ENCODE data around the gene FYN.
A peak's percentile ranks its signal among the peaks of the same experiment; 100 is the strongest.

FYN gene

DNA sequence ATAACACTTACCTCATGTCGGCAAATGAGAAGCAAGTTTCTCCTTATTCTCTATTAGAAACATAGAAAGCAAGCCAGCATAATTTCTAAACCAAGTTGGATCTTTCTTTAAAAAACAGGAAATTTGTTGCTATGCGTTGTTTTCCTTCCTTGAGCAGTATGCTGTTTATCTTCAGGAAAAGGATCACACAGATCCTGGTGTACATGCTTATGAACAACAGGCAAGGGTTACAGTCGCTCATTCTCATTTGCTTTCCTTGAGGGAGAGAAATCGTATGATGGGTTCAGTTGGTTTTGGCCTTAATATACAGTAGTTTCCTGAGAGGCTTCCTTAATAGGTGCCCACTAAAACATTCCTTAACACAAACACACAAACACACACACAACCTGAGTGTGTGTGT lies 118.8 kb downstream of the FYN start:
- Histone ChIP-seq H3K27me3 (ENCODE audit: control insufficient read depth, insufficient read depth, low read length) (no peaks in the 10 kb centered on the region), H3K4me3 (ENCODE audit: low read depth, low read length) (no peak overlapping the region), H3K9me3 (ENCODE audit: control insufficient read depth, insufficient read depth, low read depth, low read length) (no peaks in the 10 kb centered on the region), H3K36me3 (ENCODE audit: control insufficient read depth, insufficient read depth, low read length) (no peaks in the 10 kb centered on the region), H3K9ac (ENCODE audit: low read length) (no peak overlapping the region), H3K4me1 (ENCODE audit: control insufficient read depth, insufficient read depth, low read length) (peaks cover 28% of the 10 kb centered on the region), H3K27ac (ENCODE audit: low read depth, low read length) (no peak overlapping the region)

- Histone ChIP-seq H3K4me1 (ENCODE audit: control insufficient read depth, insufficient read depth, low read length) (peaks cover 22% of the 10 kb centered on the region), H3K9me3 (ENCODE audit: control insufficient read depth, insufficient read depth, low read depth, low read length) (no peaks in the 10 kb centered on the region)
These were observed 119.7 kb downstream of the FYN start for GRCh38 chr6:111753573-111753972.

DNA sequence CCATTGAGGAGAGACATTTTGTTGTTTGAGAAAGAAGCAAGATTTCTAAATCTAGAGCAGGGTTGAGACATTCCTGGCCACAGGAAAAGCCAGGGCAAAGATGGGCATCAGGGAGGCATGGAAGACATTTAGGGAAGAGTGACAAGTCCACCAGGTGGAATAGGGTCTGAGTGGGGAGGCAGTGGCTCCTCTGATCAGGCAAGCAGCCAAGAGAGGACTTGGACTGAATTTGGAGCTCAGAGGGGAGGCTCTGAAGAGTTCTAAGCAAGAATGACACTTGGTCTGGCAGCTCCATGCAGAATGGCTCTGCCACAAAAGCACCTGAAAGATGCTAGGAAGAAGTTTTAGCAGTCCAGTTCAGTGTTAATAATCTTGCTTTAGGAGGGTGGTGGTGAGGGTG lies 120.8 kb downstream of the FYN start:
- no peak overlapping the region for H3K4me3 ChIP-seq (ENCODE audit: low read depth, low read length)
- H3K36me3 ChIP-seq (ENCODE audit: control insufficient read depth, insufficient read depth, low read length) = no peaks in the 10 kb centered on the region
- H3K9me3 ChIP-seq (ENCODE audit: control insufficient read depth, insufficient read depth, low read depth, low read length) = no peaks in the 10 kb centered on the region
- peaks cover 25% of the 10 kb centered on the region for H3K4me1 ChIP-seq (ENCODE audit: control insufficient read depth, insufficient read depth, low read length)
- H3K27me3 ChIP-seq (ENCODE audit: control insufficient read depth, insufficient read depth, low read length) = no peaks in the 10 kb centered on the region
- H3K9ac ChIP-seq (ENCODE audit: low read length) = no peak overlapping the region
- no peak overlapping the region for H3K27ac ChIP-seq (ENCODE audit: low read depth, low read length)

More at GRCh38 chr6:111753573-111753972, 119.7 kb downstream of the FYN start:
- Histone ChIP-seq H3K36me3 (ENCODE audit: control insufficient read depth, insufficient read depth, low read length) (no peaks in the 10 kb centered on the region), H3K27ac (ENCODE audit: low read depth, low read length) (no peak overlapping the region), H3K9ac (ENCODE audit: low read length) (no peak overlapping the region), H3K4me3 (ENCODE audit: low read depth, low read length) (no peak overlapping the region), H3K27me3 (ENCODE audit: control insufficient read depth, insufficient read depth, low read length) (no peaks in the 10 kb centered on the region)

DNA sequence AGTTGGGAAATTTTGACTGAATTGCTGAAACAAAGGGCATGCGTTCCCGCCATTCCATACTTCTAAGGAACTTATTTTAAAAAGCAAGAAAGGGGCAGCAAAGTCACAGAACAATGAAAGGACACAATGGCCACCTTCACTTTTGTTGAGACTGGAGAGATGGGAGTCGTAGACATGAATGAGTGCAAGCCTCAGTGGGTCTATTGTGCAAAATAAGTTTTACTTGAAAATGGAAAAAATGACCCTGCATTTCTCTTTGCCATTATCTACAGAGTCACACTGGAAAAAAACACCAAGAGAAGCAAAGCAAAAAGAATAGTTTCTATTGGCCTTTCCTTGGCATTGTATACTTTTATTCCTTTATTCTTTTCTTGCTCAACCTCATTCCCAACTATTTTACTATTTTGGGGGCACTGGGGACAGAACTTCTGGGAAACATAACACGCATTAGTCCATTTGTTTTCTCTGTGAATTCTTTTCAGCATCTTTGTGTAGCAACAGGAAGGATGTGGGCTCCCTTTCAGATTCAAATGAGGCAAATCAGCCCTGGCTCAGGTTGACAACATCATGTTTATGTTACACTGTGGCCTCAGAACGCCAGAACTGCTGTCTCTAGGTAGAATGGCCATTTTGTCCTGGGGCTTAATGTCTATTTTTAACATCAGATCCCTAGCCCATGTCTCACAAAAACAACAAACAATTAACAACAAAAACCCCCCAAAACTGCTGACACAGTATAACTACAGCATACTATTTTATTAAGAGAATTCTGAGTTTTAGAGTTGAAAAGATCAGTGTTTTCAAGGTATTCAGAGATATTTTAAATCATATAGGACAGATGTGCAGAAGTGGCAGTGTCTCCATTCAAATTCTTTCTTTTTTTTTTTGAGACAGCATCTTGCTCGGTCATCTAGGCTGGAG lies 122.2 kb downstream of the FYN start:
- H3K9me3 ChIP-seq (ENCODE audit: control insufficient read depth, insufficient read depth, low read depth, low read length) = no peaks in the 10 kb centered on the region
- peaks cover 27% of the 10 kb centered on the region for H3K4me1 ChIP-seq (ENCODE audit: control insufficient read depth, insufficient read depth, low read length)
- no peaks in the 10 kb centered on the region for H3K36me3 ChIP-seq (ENCODE audit: control insufficient read depth, insufficient read depth, low read length)
- H3K9ac ChIP-seq (ENCODE audit: low read length) = no peak overlapping the region
- peak overlapping the region; percentile 67 for H3K27ac ChIP-seq (ENCODE audit: low read depth, low read length)
- H3K4me3 ChIP-seq (ENCODE audit: low read depth, low read length) = no peak overlapping the region
- no peaks in the 10 kb centered on the region for H3K27me3 ChIP-seq (ENCODE audit: control insufficient read depth, insufficient read depth, low read length)

- no peak overlapping the region for H3K4me3 ChIP-seq (ENCODE audit: low read depth, low read length)
- no peaks in the 10 kb centered on the region for H3K9me3 ChIP-seq (ENCODE audit: control insufficient read depth, insufficient read depth, low read depth, low read length)
- no peaks in the 10 kb centered on the region for H3K36me3 ChIP-seq (ENCODE audit: control insufficient read depth, insufficient read depth, low read length)
- H3K27me3 ChIP-seq (ENCODE audit: control insufficient read depth, insufficient read depth, low read length) = no peaks in the 10 kb centered on the region
- peaks cover 31% of the 10 kb centered on the region for H3K4me1 ChIP-seq (ENCODE audit: control insufficient read depth, insufficient read depth, low read length)
- no peak overlapping the region for H3K9ac ChIP-seq (ENCODE audit: low read length)
- peak overlapping the region; percentile 67; the same call in 1 of the 2 replicates for H3K27ac ChIP-seq (ENCODE audit: low read depth, low read length)
These were observed 123.1 kb downstream of the FYN start for GRCh38 chr6:111750153-111750552.

- Histone ChIP-seq H3K4me3 (ENCODE audit: low read depth, low read length) (no peak overlapping the region), H3K27me3 (ENCODE audit: control insufficient read depth, insufficient read depth, low read length) (no peaks in the 10 kb centered on the region), H3K27ac (ENCODE audit: low read depth, low read length) (no peak overlapping the region), H3K36me3 (ENCODE audit: control insufficient read depth, insufficient read depth, low read length) (no peaks in the 10 kb centered on the region), H3K4me1 (ENCODE audit: control insufficient read depth, insufficient read depth, low read length) (peaks cover 33% of the 10 kb centered on the region), H3K9me3 (ENCODE audit: control insufficient read depth, insufficient read depth, low read depth, low read length) (no peaks in the 10 kb centered on the region), H3K9ac (ENCODE audit: low read length) (no peak overlapping the region)
These were observed 125.0 kb downstream of the FYN start for GRCh38 chr6:111748231-111748647.

GRCh38 chr6:111747829-111748228 lies 125.4 kb downstream of the FYN start:
- Histone ChIP-seq H3K9me3 (ENCODE audit: control insufficient read depth, insufficient read depth, low read depth, low read length) (no peaks in the 10 kb centered on the region), H3K36me3 (ENCODE audit: control insufficient read depth, insufficient read depth, low read length) (no peaks in the 10 kb centered on the region), H3K4me3 (ENCODE audit: low read depth, low read length) (no peak overlapping the region), H3K9ac (ENCODE audit: low read length) (no peak overlapping the region), H3K4me1 (ENCODE audit: control insufficient read depth, insufficient read depth, low read length) (peaks cover 33% of the 10 kb centered on the region), H3K27ac (ENCODE audit: low read depth, low read length) (no peak overlapping the region), H3K27me3 (ENCODE audit: control insufficient read depth, insufficient read depth, low read length) (no peaks in the 10 kb centered on the region)

- H3K4me1 ChIP-seq (ENCODE audit: control insufficient read depth, insufficient read depth, low read length) = peaks cover 33% of the 10 kb centered on the region
- H3K9ac ChIP-seq (ENCODE audit: low read length) = no peak overlapping the region
These were observed 125.9 kb downstream of the FYN start for GRCh38 chr6:111747396-111747795.

DNA sequence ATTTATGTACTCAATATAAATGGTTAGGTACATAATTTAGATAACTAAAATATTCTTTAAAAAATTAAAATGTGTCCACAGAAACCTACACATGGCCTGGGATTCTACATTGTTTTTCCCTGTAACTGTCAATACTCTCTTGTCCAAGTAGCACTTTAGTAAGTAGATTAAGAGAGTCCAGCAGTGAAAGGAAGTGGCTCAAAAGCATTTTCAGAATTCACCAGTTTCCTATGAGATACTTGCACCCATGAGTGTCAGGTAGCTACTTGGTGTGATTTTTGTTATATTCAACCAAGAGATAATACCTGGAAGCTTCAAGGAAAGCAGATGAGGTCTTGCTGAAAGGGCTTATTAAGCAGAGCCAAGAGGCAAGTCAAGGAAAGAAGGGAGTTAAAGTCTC lies 126.3 kb downstream of the FYN start:
- Histone ChIP-seq H3K9me3 (ENCODE audit: control insufficient read depth, insufficient read depth, low read depth, low read length) (no peaks in the 10 kb centered on the region), H3K9ac (ENCODE audit: low read length) (no peak overlapping the region), H3K36me3 (ENCODE audit: control insufficient read depth, insufficient read depth, low read length) (no peaks in the 10 kb centered on the region), H3K27ac (ENCODE audit: low read depth, low read length) (no peak overlapping the region), H3K4me3 (ENCODE audit: low read depth, low read length) (no peak overlapping the region), H3K4me1 (ENCODE audit: control insufficient read depth, insufficient read depth, low read length) (peaks cover 33% of the 10 kb centered on the region), H3K27me3 (ENCODE audit: control insufficient read depth, insufficient read depth, low read length) (no peaks in the 10 kb centered on the region)

More at GRCh38 chr6:111747396-111747795, 125.9 kb downstream of the FYN start:
- no peaks in the 10 kb centered on the region for H3K9me3 ChIP-seq (ENCODE audit: control insufficient read depth, insufficient read depth, low read depth, low read length)
- no peak overlapping the region for H3K4me3 ChIP-seq (ENCODE audit: low read depth, low read length)
- no peak overlapping the region for H3K27ac ChIP-seq (ENCODE audit: low read depth, low read length)
- no peaks in the 10 kb centered on the region for H3K27me3 ChIP-seq (ENCODE audit: control insufficient read depth, insufficient read depth, low read length)
- H3K36me3 ChIP-seq (ENCODE audit: control insufficient read depth, insufficient read depth, low read length) = no peaks in the 10 kb centered on the region

- H3K4me1 ChIP-seq (ENCODE audit: control insufficient read depth, insufficient read depth, low read length) = peaks cover 23% of the 10 kb centered on the region
- no peak overlapping the region for H3K9ac ChIP-seq (ENCODE audit: low read length)
- H3K27me3 ChIP-seq (ENCODE audit: control insufficient read depth, insufficient read depth, low read length) = no peaks in the 10 kb centered on the region
- H3K36me3 ChIP-seq (ENCODE audit: control insufficient read depth, insufficient read depth, low read length) = no peaks in the 10 kb centered on the region
- H3K4me3 ChIP-seq (ENCODE audit: low read depth, low read length) = no peak overlapping the region
- H3K9me3 ChIP-seq (ENCODE audit: control insufficient read depth, insufficient read depth, low read depth, low read length) = no peaks in the 10 kb centered on the region
- no peak overlapping the region for H3K27ac ChIP-seq (ENCODE audit: low read depth, low read length)
These were observed 127.6 kb downstream of the FYN start for GRCh38 chr6:111745636-111746035.

DNA sequence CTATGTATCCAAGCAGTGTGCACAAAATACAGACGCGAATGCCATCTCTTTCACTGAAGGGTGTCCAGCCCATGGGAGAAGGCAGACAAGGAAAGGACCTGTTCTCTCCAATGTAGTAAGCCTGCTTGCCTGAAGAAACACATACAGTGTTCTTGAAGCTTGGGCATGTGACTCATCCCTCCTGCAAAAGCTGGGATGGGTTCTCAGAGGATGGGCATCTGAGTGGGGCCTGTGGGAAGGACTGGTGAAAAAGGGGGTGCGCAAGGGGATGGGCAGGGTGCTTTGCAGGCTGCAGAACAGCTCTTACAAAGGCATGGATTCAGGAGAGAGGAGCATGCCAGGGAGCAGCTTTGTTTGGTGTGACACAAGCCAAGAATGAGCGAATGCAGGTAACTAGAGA lies 128.1 kb downstream of the FYN start:
- H3K36me3 ChIP-seq (ENCODE audit: control insufficient read depth, insufficient read depth, low read length) = no peaks in the 10 kb centered on the region
- no peaks in the 10 kb centered on the region for H3K9me3 ChIP-seq (ENCODE audit: control insufficient read depth, insufficient read depth, low read depth, low read length)
- H3K27ac ChIP-seq (ENCODE audit: low read depth, low read length) = no peak overlapping the region
- no peak overlapping the region for H3K4me3 ChIP-seq (ENCODE audit: low read depth, low read length)
- H3K9ac ChIP-seq (ENCODE audit: low read length) = no peak overlapping the region
- H3K4me1 ChIP-seq (ENCODE audit: control insufficient read depth, insufficient read depth, low read length) = peaks cover 21% of the 10 kb centered on the region
- H3K27me3 ChIP-seq (ENCODE audit: control insufficient read depth, insufficient read depth, low read length) = no peaks in the 10 kb centered on the region
